Breast epithelium (tissue), 3 donors: ENCODE data around the gene CLMP.

Experiments
- CTCF ChIP-seq, 3 donors: fragments of 450-650 bp; IDR thresholded peaks; one replicate each; pipeline ENCODE4 v1.5.1; 2016 to 2017; ENCODE audit warnings: antibody characterized with exemption in 3 of 3, mild to moderate bottlenecking in 3 of 3, moderate library complexity in 3 of 3
- POLR2A ChIP-seq: fragments of 450-650 bp; IDR thresholded peaks from one replicate; pipeline ENCODE4 v1.6.1; 2016; ENCODE audit warnings: antibody characterized with exemption, mild to moderate bottlenecking, moderate library complexity
- POLR2AphosphoS5 ChIP-seq, 3 donors: sonication (generic); formaldehyde crosslinking; IDR thresholded peaks; one replicate each; pipeline ENCODE4 v1.6.1; 2017; ENCODE audit warnings: antibody characterized with exemption in 3 of 3

GRCh38 chr11:123195188-123196059, at the start of gene CLMP:
- TF ChIP-seq CTCF (IDR thresholded peaks at IDR 0.05) (no peak), POLR2AphosphoS5 (IDR thresholded peaks at IDR 0.05) (no peak), POLR2A (no peak)
